GM21390 (cell line): ENCODE data around the gene KANSL1.

ENCODE experiments used
- ATAC-seq: cut with Tn5 transposase; IDR thresholded peaks from one replicate; pipeline ENCODE4 v1.9.1; 2021; ENCODE audit not compliant: unreplicated experiment

The KANSL1 gene

GRCh38 chr17:45987706-45988105, 205.5 kb downstream of the KANSL1 start:
- no peak for ATAC-seq

- ATAC-seq, result no peak
These were observed 207.2 kb downstream of the KANSL1 start for GRCh38 chr17:45986056-45986455.

GRCh38 chr17:45985447-45985846, 207.8 kb downstream of the KANSL1 start:
- no peak for ATAC-seq

- ATAC-seq, result no peak
These were observed 208.9 kb downstream of the KANSL1 start for GRCh38 chr17:45984368-45984767.

- no peak for ATAC-seq
These were observed 209.5 kb downstream of the KANSL1 start for GRCh38 chr17:45983614-45984310.

GRCh38 chr17:45982791-45983613, 210.2 kb downstream of the KANSL1 start:
- no peak for ATAC-seq

- no peak for ATAC-seq
These were observed 211.9 kb downstream of the KANSL1 start for GRCh38 chr17:45981306-45981705.

GRCh38 chr17:45980855-45981254, 212.4 kb downstream of the KANSL1 start:
- ATAC-seq, result no peak
